Sigmoid colon (tissue), 7 donors: ENCODE results near the gene PDILT. TPM values are rescaled to one million over a fixed set of nuclear protein-coding genes. Genes with fewer than 3 reads are reported as not detected.

ENCODE experiments used
- DNase-seq: peaks from one replicate; pipeline ENCODE4 v3.0.0-alpha.2; 2019
- H3K27ac ChIP-seq, 4 donors: fragments of 200-600 bp; sonication (generic); one replicate each; pipeline ENCODE4 v1.5.1; 2016 to 2019; ENCODE audit warnings: mild to moderate bottlenecking in 1 of 4
- H3K27me3 ChIP-seq, 3 donors: fragments of 200-600 bp; sonication (generic); one replicate each; pipeline ENCODE4 v1.5.1; 2019; ENCODE audit warnings: mild to moderate bottlenecking in 1 of 3
- H3K36me3 ChIP-seq, 4 donors: fragments of 200-600 bp; sonication (generic); one replicate each; pipeline ENCODE4 v1.5.1; 2016 to 2019
- H3K4me1 ChIP-seq, 4 donors: fragments of 200-600 bp; sonication (generic); one replicate each; pipeline ENCODE4 v1.5.1; 2017 to 2019
- H3K4me3 ChIP-seq, 4 donors: fragments of 200-600 bp; sonication (generic); one replicate each; pipeline ENCODE4 v1.5.1; 2017 to 2019; ENCODE audit warnings: mild to moderate bottlenecking in 2 of 4, moderate library complexity in 1 of 4
- H3K9me3 ChIP-seq, 4 donors: fragments of 200-600 bp in 3 of 4; sonication (generic) in 3 of 4; one replicate each; pipeline versions ENCODE4 v1.5.1 to v1.6.1; 2013 to 2019
- EP300 ChIP-seq, 4 donors: sonication (generic); formaldehyde crosslinking; IDR thresholded peaks; one replicate each; pipeline ENCODE4 v1.6.1; 2017; ENCODE audit warnings: antibody characterized with exemption in 4 of 4
- POLR2A ChIP-seq, 2 donors: fragments of 450-650 bp; IDR thresholded peaks; one replicate each; pipeline ENCODE4 v1.6.1; 2016; ENCODE audit warnings: antibody characterized with exemption in 2 of 2, mild to moderate bottlenecking in 2 of 2, moderate library complexity in 2 of 2
- POLR2AphosphoS5 ChIP-seq, 4 donors: sonication (generic); formaldehyde crosslinking; IDR thresholded peaks; one replicate each; pipeline ENCODE4 v1.6.1; 2017; ENCODE audit warnings: antibody characterized with exemption in 4 of 4
- WGBS, 2 donors: extraction: QIAGEN DNeasy Blood & Tissue Kit; methylation state at CpG; one replicate each; pipeline ENCODE4 v1.1.7; 2013; 5-methylcytosine and 5-hydroxymethylcytosine counted together
- intact Hi-C: fragments of 100-400 bp; cut with DNase I; formaldehyde crosslinking; loops from one replicate; pipeline ENCODE4 v1.15.1; 2023
- polyA plus RNA-seq, 3 donors: library from polyadenylated mRNA; stranded (reverse); fragments of 200-250 nt; gene quantifications; one replicate each; pipeline ENCODE4 v1.2.3, GENCODE V29; 2013
- total RNA-seq, 4 donors: library from RNA; depleted of rRNA; stranded (reverse); fragments of >200 nt; gene quantifications; one replicate each; pipeline ENCODE4 v1.1.0, GENCODE V29; 2016
- TF ChIP-seq, protein P1 (sequence below), 4 experiments: fragments of 450-650 bp in 3 of 4; fragments of 200-600 bp in 1 of 4; IDR thresholded peaks; one replicate each; pipeline ENCODE4 v1.5.1; 2016 to 2019; ENCODE audit warnings: antibody characterized with exemption in 4 of 4, mild to moderate bottlenecking in 3 of 4, moderate library complexity in 2 of 4
- donor health status: healthy with polysubstance abuse.
- donor health status: Bipolar disorder and iron deficiency.
- donor health status: healthy.

PDILT gene
- total and polyA plus RNA-seq, 7 donors: not detected

DNA sequence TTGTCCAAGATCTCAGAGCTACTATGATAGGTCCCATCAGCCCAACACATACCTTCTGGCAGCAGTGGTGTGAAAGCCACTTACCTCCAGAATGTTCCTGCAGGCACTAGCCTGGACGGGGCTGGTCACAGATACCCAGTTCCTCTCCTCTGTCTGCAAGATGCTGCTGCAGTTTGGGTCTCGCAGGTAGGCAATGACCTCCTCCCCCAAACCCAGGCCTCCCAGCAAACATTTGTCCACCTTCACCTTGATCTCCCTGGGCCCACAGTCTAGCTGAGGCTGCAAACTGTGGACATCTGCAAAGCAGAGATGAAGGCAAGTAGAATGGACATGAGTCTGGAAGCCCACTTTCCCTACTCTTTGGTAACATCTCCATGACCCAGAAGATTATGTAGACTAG is 84.4 kb downstream of the PDILT start:
- DNase-seq: no peak
- Histone ChIP-seq H3K36me3 (no peaks in the 10 kb centered on the region), H3K27me3 (peaks cover 0 to 7% (median 0%) of the 10 kb centered on the region in 3 donors), H3K27ac (no peak overlapping the region), H3K9me3 (no peaks in the 10 kb centered on the region), H3K4me3 (no peak overlapping the region), H3K4me1 (no peaks in the 10 kb centered on the region)
- intact Hi-C loops: no loop called here
- no peak for TF ChIP-seq POLR2AphosphoS5 (IDR thresholded peaks at IDR 0.05)
- TF ChIP-seq, protein P1, sequence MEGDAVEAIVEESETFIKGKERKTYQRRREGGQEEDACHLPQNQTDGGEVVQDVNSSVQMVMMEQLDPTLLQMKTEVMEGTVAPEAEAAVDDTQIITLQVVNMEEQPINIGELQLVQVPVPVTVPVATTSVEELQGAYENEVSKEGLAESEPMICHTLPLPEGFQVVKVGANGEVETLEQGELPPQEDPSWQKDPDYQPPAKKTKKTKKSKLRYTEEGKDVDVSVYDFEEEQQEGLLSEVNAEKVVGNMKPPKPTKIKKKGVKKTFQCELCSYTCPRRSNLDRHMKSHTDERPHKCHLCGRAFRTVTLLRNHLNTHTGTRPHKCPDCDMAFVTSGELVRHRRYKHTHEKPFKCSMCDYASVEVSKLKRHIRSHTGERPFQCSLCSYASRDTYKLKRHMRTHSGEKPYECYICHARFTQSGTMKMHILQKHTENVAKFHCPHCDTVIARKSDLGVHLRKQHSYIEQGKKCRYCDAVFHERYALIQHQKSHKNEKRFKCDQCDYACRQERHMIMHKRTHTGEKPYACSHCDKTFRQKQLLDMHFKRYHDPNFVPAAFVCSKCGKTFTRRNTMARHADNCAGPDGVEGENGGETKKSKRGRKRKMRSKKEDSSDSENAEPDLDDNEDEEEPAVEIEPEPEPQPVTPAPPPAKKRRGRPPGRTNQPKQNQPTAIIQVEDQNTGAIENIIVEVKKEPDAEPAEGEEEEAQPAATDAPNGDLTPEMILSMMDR (IDR thresholded peaks at IDR 0.05): no peak
- no peak for TF ChIP-seq POLR2A (IDR thresholded peaks at IDR 0.05)
- TF ChIP-seq EP300 (IDR thresholded peaks at IDR 0.05): no peak
- 88 to 93% methylated on average over 2 of the region's 2 CpGs for WGBS, 2 donors

DNA sequence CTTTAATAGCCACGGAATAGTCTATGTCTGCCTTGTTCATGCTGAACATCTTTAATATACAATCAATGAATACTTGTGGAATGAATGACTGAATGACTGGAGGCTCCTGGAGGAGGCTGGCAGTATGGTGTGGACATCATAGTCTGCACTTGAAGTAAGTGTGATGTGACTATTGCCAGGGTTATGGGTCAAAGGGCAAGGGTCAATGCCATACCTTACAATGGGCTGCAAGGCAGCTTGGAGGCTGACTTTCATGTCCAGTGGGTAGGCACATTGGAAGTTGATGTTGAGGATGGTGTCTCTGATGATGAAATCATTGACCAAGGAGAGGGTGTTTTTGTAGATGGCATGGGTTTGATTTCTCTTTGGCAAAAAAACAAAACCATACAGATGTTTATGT is 85.1 kb downstream of the PDILT start:
- no peaks in the 10 kb centered on the region for H3K4me1 ChIP-seq
- no peak for DNase-seq
- H3K27me3 ChIP-seq: peaks cover 0 to 7% (median 0%) of the 10 kb centered on the region in 3 donors
- TF ChIP-seq, protein P1 (IDR thresholded peaks at IDR 0.05): no peak
- no peak for TF ChIP-seq POLR2A (IDR thresholded peaks at IDR 0.05)
- TF ChIP-seq EP300 (IDR thresholded peaks at IDR 0.05): no peak
- no peak for TF ChIP-seq POLR2AphosphoS5 (IDR thresholded peaks at IDR 0.05)
- H3K4me3 ChIP-seq: no peak overlapping the region
- intact Hi-C loops: no loop called here
- no peaks in the 10 kb centered on the region for H3K36me3 ChIP-seq
- H3K27ac ChIP-seq: no peak overlapping the region
- H3K9me3 ChIP-seq: no peaks in the 10 kb centered on the region
- 79 to 83% methylated on average over 1 of the region's 1 CpG for WGBS, 2 donors

GRCh38 chr16:20318437-20318836 is 86.1 kb downstream of the PDILT start:
- WGBS, 2 donors: 60% methylated on average over 3 of the region's 3 CpGs
- Histone ChIP-seq H3K36me3 (no peaks in the 10 kb centered on the region), H3K9me3 (no peaks in the 10 kb centered on the region), H3K4me1 (no peaks in the 10 kb centered on the region), H3K27ac (no peak overlapping the region), H3K27me3 (peaks cover 0 to 7% (median 0%) of the 10 kb centered on the region in 3 donors), H3K4me3 (no peak overlapping the region)
- intact Hi-C loops: no loop called here
- no peak for DNase-seq
- TF ChIP-seq EP300 (IDR thresholded peaks at IDR 0.05) (no peak), POLR2A (IDR thresholded peaks at IDR 0.05) (no peak), POLR2AphosphoS5 (IDR thresholded peaks at IDR 0.05) (no peak)
- TF ChIP-seq, protein P1 (IDR thresholded peaks at IDR 0.05): no peak

GRCh38 chr16:20318006-20318405 is 86.5 kb downstream of the PDILT start:
- H3K27me3 ChIP-seq: peaks cover 0 to 7% (median 0%) of the 10 kb centered on the region in 3 donors
- no peak overlapping the region for H3K4me3 ChIP-seq
- WGBS, 2 donors: 85 to 88% methylated on average over 7 of the region's 7 CpGs
- intact Hi-C loops: no loop called here
- H3K9me3 ChIP-seq: no peaks in the 10 kb centered on the region
- DNase-seq: no peak
- TF ChIP-seq EP300 (IDR thresholded peaks at IDR 0.05) (no peak), POLR2AphosphoS5 (IDR thresholded peaks at IDR 0.05) (no peak), POLR2A (IDR thresholded peaks at IDR 0.05) (no peak)
- TF ChIP-seq, protein P1 (IDR thresholded peaks at IDR 0.05): no peak
- H3K36me3 ChIP-seq: no peaks in the 10 kb centered on the region
- no peaks in the 10 kb centered on the region for H3K4me1 ChIP-seq
- H3K27ac ChIP-seq: no peak overlapping the region

DNA sequence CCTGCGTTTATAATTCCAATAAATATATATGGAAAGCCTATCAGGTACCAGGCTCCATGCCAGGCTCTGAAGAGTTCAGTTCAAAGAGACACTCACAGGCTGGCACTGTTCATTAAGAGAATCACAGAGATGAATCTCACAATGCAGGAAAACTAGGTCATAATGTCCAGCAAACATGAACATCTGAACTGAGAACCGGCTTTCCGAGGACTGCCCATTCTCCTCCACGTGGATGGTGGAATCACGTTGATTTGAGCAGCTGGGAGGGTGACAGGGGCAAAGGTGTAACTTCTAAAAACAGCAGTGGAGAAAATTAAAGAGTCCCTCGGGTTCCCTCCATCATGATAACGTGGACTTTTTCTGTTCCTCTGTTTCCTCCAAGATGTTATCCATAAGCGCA is 87.4 kb downstream of the PDILT start:
- no peak for TF ChIP-seq POLR2A (IDR thresholded peaks at IDR 0.05)
- TF ChIP-seq, protein P1 (IDR thresholded peaks at IDR 0.05): no peak
- no peaks in the 10 kb centered on the region for H3K4me1 ChIP-seq
- no peak overlapping the region for H3K4me3 ChIP-seq
- no peak for DNase-seq
- no peaks in the 10 kb centered on the region for H3K36me3 ChIP-seq
- intact Hi-C loops: no loop called here
- WGBS, 2 donors: 70 to 73% methylated on average over 8 of the region's 8 CpGs
- H3K27me3 ChIP-seq: peaks cover 0 to 7% (median 0%) of the 10 kb centered on the region in 3 donors
- no peak overlapping the region for H3K27ac ChIP-seq
- no peaks in the 10 kb centered on the region for H3K9me3 ChIP-seq
